Kidney (tissue), 14 donors: ENCODE measurements around the gene ITPRIPL2. TPM values are rescaled to one million over a fixed set of nuclear protein-coding genes. Genes with fewer than 3 reads are reported as not detected.

Experiments
- DNase-seq, 5 donors: peaks; one replicate each; pipeline ENCODE4 v3.0.0-alpha.2; 2013 to 2020
- FAIRE-seq: peaks from 2 replicates; lab custom pipeline; 2012; peaks lifted over from hg19 to GRCh38; lab: Jason Lieb, UNC
- H3K27ac ChIP-seq, 2 donors: one replicate each; pipeline ENCODE4 v1.7.0; 2013; ENCODE audit warnings: low read depth in 2 of 2, low read length in 2 of 2, inconsistent platforms in 1 of 2
- H3K27me3 ChIP-seq: one replicate; pipeline ENCODE4 v1.7.1; 2013; ENCODE audit warnings: low read length, inconsistent platforms; ENCODE audit not compliant: control insufficient read depth, insufficient read depth
- H3K36me3 ChIP-seq, 3 donors: one replicate each; pipeline versions ENCODE4 v1.7.0 to v1.7.1; 2013; ENCODE audit warnings: low read length in 3 of 3, control low read depth in 1 of 3, inconsistent platforms in 1 of 3; ENCODE audit not compliant: insufficient read depth in 3 of 3, control insufficient read depth in 2 of 3
- H3K4me1 ChIP-seq, 3 donors: one replicate each; pipeline versions ENCODE4 v1.7.0 to v1.7.1; 2013; ENCODE audit warnings: low read length in 3 of 3, inconsistent platforms in 1 of 3, low read depth in 1 of 3; ENCODE audit not compliant: control insufficient read depth in 2 of 3, insufficient read depth in 2 of 3
- H3K4me3 ChIP-seq, 3 donors: one replicate each; pipeline versions ENCODE4 v1.7.0 to v1.8.1; 2013; ENCODE audit warnings: low read length in 3 of 3, control low read depth in 1 of 3, inconsistent platforms in 1 of 3
- H3K9ac ChIP-seq, 3 donors: one replicate each; pipeline versions ENCODE4 v1.7.0 to v1.7.1; 2013; ENCODE audit warnings: low read length in 3 of 3, control low read depth in 1 of 3, inconsistent platforms in 1 of 3
- H3K9me3 ChIP-seq, 3 donors: one replicate each; pipeline versions ENCODE4 v1.7.0 to v1.7.1; 2013; ENCODE audit warnings: low read length in 3 of 3, control low read depth in 1 of 3, inconsistent platforms in 1 of 3; ENCODE audit not compliant: control insufficient read depth in 2 of 3, insufficient read depth in 1 of 3
- CTCF ChIP-seq: IDR thresholded peaks from 3 replicates; pipeline ENCODE4 v1.5.1; 2012; ENCODE audit warnings: mild to moderate bottlenecking, moderate library complexity, borderline replicate concordance; ENCODE audit not compliant: insufficient read depth; ENCODE audit errors: extremely low read depth
- intact Hi-C: fragments of 100-400 bp; cut with DNase I; formaldehyde crosslinking; loops from one replicate; pipeline ENCODE4 v1.11.1; 2022
- polyA plus RNA-seq: library from polyadenylated mRNA; stranded (reverse); fragments of 350-450 nt; fragmentation: Illumina TruSeq; extraction: RNeasy Lipid Tissue Mini Kit (QIAGEN cat#74804); gene quantifications from one replicate; pipeline ENCODE4 v1.2.3, GENCODE V29; 2014; ENCODE audit warnings: low read depth, low replicate concordance; ENCODE audit not compliant: insufficient read depth
- total RNA-seq: library from RNA; stranded (reverse); fragmentation: NEBNext Ultra II Directional; extraction: Animal tissue kit (Norgen Biotek cat#: 25700); gene quantifications from one replicate; pipeline ENCODE4 v1.2.1, GENCODE V29; 2021
- donor health status: control.
- donor health status: control.
- donor health status: control.
- donor health status: control.
- donor health status: control.
- donor health status: DM: yes; HTN: yes; CAD: no.
- donor health status: Normal renal cell carcinoma (clear cell type).

ITPRIPL2 gene
- total and polyA plus RNA-seq, 2 donors from 2014 or later: 6.7 to 48.1 TPM

DNA sequence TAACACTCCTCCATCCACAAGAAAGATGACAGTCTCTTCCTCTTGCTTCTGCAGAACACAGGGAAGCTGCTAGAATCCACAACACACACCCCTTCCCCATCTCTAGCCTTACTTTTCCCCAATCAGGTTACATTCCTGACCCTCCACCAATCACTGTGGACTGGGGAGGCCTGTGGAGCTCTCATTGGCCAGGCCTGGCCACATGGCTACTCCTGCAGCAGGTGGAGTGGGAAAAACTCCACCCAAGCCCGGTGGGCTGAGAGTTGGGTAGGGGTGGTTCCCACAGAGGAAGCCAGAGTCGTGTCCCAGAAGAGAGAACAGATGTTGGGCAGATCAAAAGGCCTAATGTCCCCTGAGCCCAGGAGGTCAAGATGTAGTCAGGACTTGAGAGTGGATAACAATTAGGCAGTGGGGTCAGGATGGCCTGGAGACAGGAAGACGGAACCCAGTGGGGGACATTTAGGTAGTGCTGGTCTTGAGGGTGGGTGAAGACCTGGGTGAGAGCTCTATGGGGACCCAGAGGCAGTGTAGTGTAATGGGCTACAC lies 24.3 kb upstream of the ITPRIPL2 start:
- no peak for FAIRE-seq
- intact Hi-C loops: no loop called here
- H3K4me3 ChIP-seq: no peak overlapping the region

DNA sequence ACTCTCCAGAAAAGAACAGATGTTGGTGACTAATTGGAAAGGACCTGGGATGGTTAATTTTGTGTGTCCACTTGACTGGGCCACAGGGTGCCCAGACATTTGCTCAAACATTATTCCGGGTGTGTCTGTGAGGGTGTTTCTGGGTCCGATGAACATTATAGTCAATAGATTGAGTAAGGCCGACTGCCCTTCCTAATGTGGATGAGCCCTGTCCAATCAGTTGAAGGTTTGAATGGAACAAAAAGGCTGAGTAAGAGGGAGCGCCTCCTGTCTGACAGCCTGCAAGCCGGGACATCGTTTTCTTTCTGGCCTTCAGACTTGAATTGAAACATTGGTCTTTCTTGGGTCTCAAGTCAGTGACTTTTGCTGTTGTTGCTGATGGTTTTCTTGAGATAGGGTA lies 22.8 kb upstream of the ITPRIPL2 start:
- no peak for TF ChIP-seq CTCF
- Histone ChIP-seq H3K9ac (no peak overlapping the region), H3K4me1 (peaks cover 0 to 4% (median 0%) of the 10 kb centered on the region in 3 donors), H3K36me3 (no peaks in the 10 kb centered on the region), H3K27me3 (no peaks in the 10 kb centered on the region), H3K9me3 (no peaks in the 10 kb centered on the region), H3K4me3 (no peak overlapping the region), H3K27ac (no peak overlapping the region)
- FAIRE-seq: no peak
- intact Hi-C loops: no loop called here
- no peak for DNase-seq

More for the DNA sequence above, 24.3 kb upstream of the ITPRIPL2 start:
- Histone ChIP-seq H3K36me3 (no peaks in the 10 kb centered on the region), H3K9ac (no peak overlapping the region), H3K4me1 (peaks cover 0 to 5% (median 0%) of the 10 kb centered on the region in 3 donors), H3K27me3 (no peaks in the 10 kb centered on the region), H3K9me3 (no peaks in the 10 kb centered on the region), H3K27ac (no peak overlapping the region)
- no peak for TF ChIP-seq CTCF
- no peak for DNase-seq

GRCh38 chr16:19092653-19093410 lies 20.9 kb upstream of the ITPRIPL2 start:
- intact Hi-C loops: no loop called here
- H3K4me1 ChIP-seq: no peaks in the 10 kb centered on the region
- H3K9me3 ChIP-seq: peaks cover 0 to 4% (median 0%) of the 10 kb centered on the region in 3 donors
- no peak overlapping the region for H3K4me3 ChIP-seq
- no peak overlapping the region for H3K9ac ChIP-seq
- no peak for DNase-seq
- no peak for FAIRE-seq
- no peak overlapping the region for H3K27ac ChIP-seq
- H3K36me3 ChIP-seq: no peaks in the 10 kb centered on the region
- no peak for TF ChIP-seq CTCF
- H3K27me3 ChIP-seq: no peaks in the 10 kb centered on the region
